ENCODE data around the gene GLB1L. TPM values are rescaled to one million over a fixed set of nuclear protein-coding genes. Genes with fewer than 3 reads are reported as not detected.

Gene GLB1L
- total and polyA plus RNA-seq, 8 donors = 0.58 to 31.4 (median 3.1) TPM; not detected in 1

- no peaks in the 10 kb centered on the region for H3K9me3 ChIP-seq
- no peak overlapping the region for H3K27ac ChIP-seq
- H3K4me1 ChIP-seq = peaks cover 0 to 9% (median 3%) of the 10 kb centered on the region in 4 donors
- no peak for DNase-seq
- H3K27me3 ChIP-seq = peaks cover 0 to 8% (median 0%) of the 10 kb centered on the region in 3 donors
- intact Hi-C loops (cut with DNase I; ENCODE audit: low total_unique reads) = no loop called here
- WGBS, 5 donors = 86 to 91% (median 88%) methylated on average over 12 of the region's 12 CpGs
- no peaks in the 10 kb centered on the region for H3K36me3 ChIP-seq
- no peak overlapping the region for H3K4me3 ChIP-seq
- no peak for TF ChIP-seq POLR2A (IDR thresholded peaks at IDR 0.05)
- TF ChIP-seq EP300 (IDR thresholded peaks at IDR 0.05) = no peak
- TF ChIP-seq POLR2AphosphoS5 (IDR thresholded peaks at IDR 0.05) = no peak
- TF ChIP-seq CTCF (IDR thresholded peaks at IDR 0.05) = no peak
Measured at GRCh38 chr2:219199470-219200211, 45.6 kb downstream of the GLB1L start.

GRCh38 chr2:219198974-219199373 is 46.3 kb downstream of the GLB1L start:
- DNase-seq = no peak
- peaks cover 0 to 9% (median 3%) of the 10 kb centered on the region in 4 donors for H3K4me1 ChIP-seq
- no peaks in the 10 kb centered on the region for H3K36me3 ChIP-seq
- WGBS, 5 donors = 76 to 86% (median 80%) methylated on average over 5 of the region's 5 CpGs
- no peaks in the 10 kb centered on the region for H3K9me3 ChIP-seq
- intact Hi-C loops (cut with DNase I; ENCODE audit: low total_unique reads) = no loop called here
- no peak overlapping the region for H3K27ac ChIP-seq
- H3K27me3 ChIP-seq = peaks cover 0 to 8% (median 0%) of the 10 kb centered on the region in 3 donors
- no peak overlapping the region for H3K4me3 ChIP-seq
- TF ChIP-seq CTCF (IDR thresholded peaks at IDR 0.05) (no peak), POLR2AphosphoS5 (IDR thresholded peaks at IDR 0.05) (no peak), EP300 (IDR thresholded peaks at IDR 0.05) (no peak)

- Histone ChIP-seq H3K9me3 (no peaks in the 10 kb centered on the region), H3K27ac (no peak overlapping the region), H3K27me3 (peaks cover 0 to 8% (median 0%) of the 10 kb centered on the region in 3 donors), H3K4me1 (peaks cover 0 to 9% (median 3%) of the 10 kb centered on the region in 4 donors), H3K36me3 (no peaks in the 10 kb centered on the region), H3K4me3 (no peak overlapping the region)
- DNase-seq = no peak
- intact Hi-C loops (cut with DNase I; ENCODE audit: low total_unique reads) = no loop called here
- 86 to 100% (median 94%) methylated on average over 1 of the region's 1 CpG for whole genome bisulfite sequencing, 5 donors
- TF ChIP-seq CTCF (IDR thresholded peaks at IDR 0.05) (no peak), POLR2A (IDR thresholded peaks at IDR 0.05) (no peak), POLR2AphosphoS5 (IDR thresholded peaks at IDR 0.05) (no peak), EP300 (IDR thresholded peaks at IDR 0.05) (no peak)
Measured at GRCh38 chr2:219197388-219197787, 47.9 kb downstream of the GLB1L start.

- WGBS, 5 donors = 86 to 91% (median 87%) methylated on average over 7 of the region's 7 CpGs
Measured at GRCh38 chr2:219186754-219187456, 58.3 kb downstream of the GLB1L start.

More at GRCh38 chr2:219186754-219187456, 58.3 kb downstream of the GLB1L start:
- TF ChIP-seq POLR2A (IDR thresholded peaks at IDR 0.05) (no peak), CTCF (IDR thresholded peaks at IDR 0.05) (no peak), POLR2AphosphoS5 (IDR thresholded peaks at IDR 0.05) (no peak), EP300 (IDR thresholded peaks at IDR 0.05) (no peak)
- Histone ChIP-seq H3K4me3 (no peak overlapping the region), H3K36me3 (peaks cover 12 to 43% (median 38%) of the 10 kb centered on the region in 4 donors), H3K27me3 (no peaks in the 10 kb centered on the region), H3K4me1 (peaks cover 0 to 5% (median 0%) of the 10 kb centered on the region in 4 donors), H3K9me3 (no peaks in the 10 kb centered on the region), H3K27ac (no peak overlapping the region)
- intact Hi-C loops (cut with DNase I; ENCODE audit: low total_unique reads) = no loop called here
- no peak for DNase-seq

Small RNA genes within 50 kb of the gene (small RNA-seq; reads per million reads assigned to genes)
- 0 to 0.15 (median 0) reads per million in 4 donors for gene MIR153-1

Other genes with a start within 250 kb of the GLB1L start
- 1 to 10 TPM in 1 of 5 donors, not detected in 4; 2.6 TPM for gene CFAP65, start 203.9 kb downstream of the GLB1L start, total RNA-seq
- under 1 TPM in 1 of 3 donors, not detected in 2; 0.10 TPM for gene CFAP65, start 203.9 kb downstream of the GLB1L start, polyA plus RNA-seq
- 10 to 100 TPM in 4 of 5 donors, under 1 TPM in 1; 0.58 to 59.1 (median 16.5) TPM for gene IHH, start 184.5 kb downstream of the GLB1L start, total RNA-seq
- gene IHH, start 184.5 kb downstream of the GLB1L start, polyA plus RNA-seq = 1 to 10 TPM; 6.4 to 9.0 (median 7.8) TPM
- gene NHEJ1, start 84.6 kb downstream of the GLB1L start, total RNA-seq = 10 to 100 TPM in 3 of 5 donors, 1 to 10 TPM in 2; 4.5 to 25.5 (median 13.2) TPM
- 10 to 100 TPM; 10.3 to 19.1 (median 10.4) TPM for gene NHEJ1, start 84.6 kb downstream of the GLB1L start, polyA plus RNA-seq
- 1 to 10 TPM in 2 of 5 donors, under 1 TPM in 3; 0.45 to 4.1 (median 0.92) TPM for gene SLC23A3, start 75.4 kb downstream of the GLB1L start, total RNA-seq
- gene SLC23A3, start 75.4 kb downstream of the GLB1L start, polyA plus RNA-seq = 1 to 10 TPM in 1 of 3 donors, under 1 TPM in 1, not detected in 1; 0.50 to 2.3 TPM
- gene CNPPD1, start 68.5 kb downstream of the GLB1L start, total RNA-seq = 10 to 100 TPM; 12.8 to 48.2 (median 36.2) TPM
- gene CNPPD1, start 68.5 kb downstream of the GLB1L start, polyA plus RNA-seq = 10 to 100 TPM; 26.5 to 45.5 (median 34.2) TPM
- gene RETREG2, start 67.2 kb downstream of the GLB1L start, total RNA-seq = 10 to 100 TPM; 31.9 to 97.3 (median 43.9) TPM
- 10 to 100 TPM; 23.9 to 52.5 (median 25.1) TPM for gene RETREG2, start 67.2 kb downstream of the GLB1L start, polyA plus RNA-seq
- gene ZFAND2B, start 38.7 kb downstream of the GLB1L start, total RNA-seq = 10 to 100 TPM; 21.3 to 79.7 (median 33.8) TPM
- 10 to 100 TPM; 45.0 to 81.3 (median 46.6) TPM for gene ZFAND2B, start 38.7 kb downstream of the GLB1L start, polyA plus RNA-seq
- 10 to 100 TPM in 4 of 5 donors, 1 to 10 TPM in 1; 8.2 to 41.5 (median 29.5) TPM for gene ABCB6, start 26.5 kb downstream of the GLB1L start, total RNA-seq
- 10 to 100 TPM in 2 of 3 donors, 1 to 10 TPM in 1; 8.4 to 47.8 (median 14.5) TPM for gene ABCB6, start 26.5 kb downstream of the GLB1L start, polyA plus RNA-seq
- gene ATG9A, start 15.8 kb downstream of the GLB1L start, total RNA-seq = 100 to 1,000 TPM in 1 of 5 donors, 10 to 100 TPM in 3, 1 to 10 TPM in 1; 1.4 to 100 (median 23.1) TPM
- gene ATG9A, start 15.8 kb downstream of the GLB1L start, polyA plus RNA-seq = 10 to 100 TPM in 1 of 3 donors, 1 to 10 TPM in 2; 6.3 to 13.5 (median 7.2) TPM
- gene ANKZF1, start 15.6 kb downstream of the GLB1L start, total RNA-seq = 100 to 1,000 TPM in 3 of 5 donors, 10 to 100 TPM in 2; 33.9 to 263 (median 138) TPM
- 10 to 100 TPM; 27.8 to 36.6 (median 33.4) TPM for gene ANKZF1, start 15.6 kb downstream of the GLB1L start, polyA plus RNA-seq
- gene STK16, start within 50 bp of the GLB1L start, total RNA-seq = 10 to 100 TPM in 4 of 5 donors, 1 to 10 TPM in 1; 1.2 to 55.6 (median 23.7) TPM
- 10 to 100 TPM; 38.8 to 55.9 (median 45.1) TPM for gene STK16, start within 50 bp of the GLB1L start, polyA plus RNA-seq
- not detected for gene TUBA4B, start 7.8 kb upstream of the GLB1L start, total RNA-seq
- not detected for gene TUBA4B, start 7.8 kb upstream of the GLB1L start, polyA plus RNA-seq
- 100 to 1,000 TPM in 1 of 5 donors, 10 to 100 TPM in 4; 18.7 to 141 (median 27.2) TPM for gene TUBA4A, start 8.5 kb upstream of the GLB1L start, total RNA-seq
- gene TUBA4A, start 8.5 kb upstream of the GLB1L start, polyA plus RNA-seq = 10 to 100 TPM; 28.9 to 68.8 (median 51.0) TPM
- gene DNAJB2, start 33.9 kb upstream of the GLB1L start, total RNA-seq = 10 to 100 TPM; 24.4 to 88.8 (median 47.8) TPM
- gene DNAJB2, start 33.9 kb upstream of the GLB1L start, polyA plus RNA-seq = 10 to 100 TPM; 62.5 to 85.8 (median 77.5) TPM
- gene PTPRN, start 64.0 kb upstream of the GLB1L start, total RNA-seq = 10 to 100 TPM in 1 of 5 donors, 1 to 10 TPM in 3, not detected in 1; 2.8 to 11.3 (median 7.4) TPM
- 1 to 10 TPM; 1.1 to 3.6 (median 1.5) TPM for gene PTPRN, start 64.0 kb upstream of the GLB1L start, polyA plus RNA-seq
- not detected for gene RESP18, start 87.3 kb upstream of the GLB1L start, total RNA-seq
- gene RESP18, start 87.3 kb upstream of the GLB1L start, polyA plus RNA-seq = not detected
- gene DNPEP, start 142.5 kb upstream of the GLB1L start, total RNA-seq = 100 to 1,000 TPM in 1 of 5 donors, 10 to 100 TPM in 4; 32.7 to 147 (median 46.4) TPM
- gene DNPEP, start 142.5 kb upstream of the GLB1L start, polyA plus RNA-seq = 100 to 1,000 TPM in 2 of 3 donors, 10 to 100 TPM in 1; 69.2 to 114 (median 105) TPM
- gene DES, start 172.9 kb upstream of the GLB1L start, total RNA-seq = 1,000 to 10,000 TPM; 1,078 to 5,539 (median 2,913) TPM
- gene DES, start 172.9 kb upstream of the GLB1L start, polyA plus RNA-seq = 100 to 1,000 TPM; 122 to 803 (median 204) TPM
- gene SPEG, start 189.4 kb upstream of the GLB1L start, total RNA-seq = 100 to 1,000 TPM in 1 of 5 donors, 10 to 100 TPM in 3, 1 to 10 TPM in 1; 7.4 to 106 (median 30.4) TPM
- 10 to 100 TPM in 1 of 3 donors, 1 to 10 TPM in 2; 9.8 to 65.1 (median 9.9) TPM for gene SPEG, start 189.4 kb upstream of the GLB1L start, polyA plus RNA-seq